ENCODE measurements around the gene PCDH1.

- no peak for TF ChIP-seq EZH2 (IDR thresholded peaks at IDR 0.05; ENCODE audit: borderline replicate concordance, low read depth, low read length, poor library complexity, severe bottlenecking)
- TF ChIP-seq CTCF (conservative IDR thresholded peaks at IDR 0.05; ENCODE audit: low read depth, low read length) = no peak
Measured at GRCh38 chr5:141821430-141821925, 56.7 kb downstream of the PCDH1 start.

Measured in A673 (cell line).